ENCODE results near the gene TARS1.
"Not testable (repeated sequence)": the region's sequence is repeated elsewhere in the genome, so short reads cannot be mapped to it uniquely, and the experiment has no call there.

Gene TARS1

DNA sequence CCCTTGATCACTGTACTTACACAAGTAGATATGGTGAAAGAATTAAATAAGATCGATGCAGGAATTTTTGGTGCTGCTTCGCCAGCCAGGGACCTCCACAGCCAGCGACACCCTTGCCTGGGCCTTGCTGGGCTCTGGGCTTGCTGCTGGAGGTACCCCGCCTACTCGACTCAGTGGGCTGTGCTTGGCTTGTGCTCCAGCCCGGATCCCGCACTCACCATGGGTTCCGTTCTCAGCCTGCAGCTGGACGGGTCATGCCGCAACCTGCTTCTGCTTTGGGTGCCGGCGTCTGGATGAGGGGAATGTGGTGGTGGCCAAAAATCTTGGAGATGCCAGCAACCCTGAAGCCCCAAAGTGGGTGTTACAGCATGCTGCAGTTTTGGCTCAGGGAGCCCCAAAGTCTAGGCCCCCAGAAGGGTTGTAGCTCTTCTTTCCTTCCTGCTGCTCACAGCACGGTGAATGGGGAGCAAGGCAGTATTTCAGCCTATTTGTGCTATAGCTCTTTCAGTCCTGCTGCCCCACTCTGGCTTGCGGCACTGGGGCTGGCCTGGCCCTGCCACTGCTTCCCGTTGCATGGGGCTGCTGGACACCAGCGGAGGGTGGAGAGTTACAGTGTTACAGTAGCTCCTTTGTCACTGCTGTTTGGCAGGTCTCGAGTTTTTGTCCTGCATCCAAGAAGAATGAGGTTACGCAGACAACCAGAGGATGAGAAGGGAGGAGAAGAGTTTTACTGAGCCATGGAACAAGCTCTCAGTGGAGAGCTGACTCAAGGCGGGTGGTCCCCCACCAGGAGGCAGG, 48.0 kb downstream of the TARS1 start:
- no peak for DNase-seq

DNA sequence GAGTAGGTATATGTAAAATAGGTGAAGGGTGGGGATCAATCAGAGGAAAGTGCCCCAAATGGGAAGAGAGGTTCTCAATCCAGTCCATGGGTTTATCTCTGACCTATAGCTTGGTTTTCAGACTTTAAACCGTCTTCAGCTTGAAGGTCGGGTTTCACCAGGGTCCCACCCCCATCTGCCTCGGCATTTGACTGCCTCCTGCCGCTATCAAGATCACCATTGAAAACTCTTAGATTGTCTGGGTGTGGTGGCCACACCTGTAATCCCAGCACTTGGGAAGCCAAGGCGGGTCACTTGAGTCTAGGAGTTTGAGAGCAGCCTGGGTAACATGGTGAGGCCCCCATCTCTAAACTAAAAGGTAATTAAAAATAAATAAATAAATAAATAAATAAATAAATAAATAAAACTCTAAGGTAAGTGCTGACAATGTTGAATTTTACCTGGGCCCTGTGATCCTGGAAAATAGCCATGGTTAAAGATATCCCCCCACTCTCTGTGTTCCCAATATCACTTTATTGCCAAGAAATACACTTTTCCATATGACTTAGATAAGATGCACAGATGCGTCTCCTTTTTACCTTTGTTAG, 48.8 kb downstream of the TARS1 start:
- DNase-seq = no peak

DNA sequence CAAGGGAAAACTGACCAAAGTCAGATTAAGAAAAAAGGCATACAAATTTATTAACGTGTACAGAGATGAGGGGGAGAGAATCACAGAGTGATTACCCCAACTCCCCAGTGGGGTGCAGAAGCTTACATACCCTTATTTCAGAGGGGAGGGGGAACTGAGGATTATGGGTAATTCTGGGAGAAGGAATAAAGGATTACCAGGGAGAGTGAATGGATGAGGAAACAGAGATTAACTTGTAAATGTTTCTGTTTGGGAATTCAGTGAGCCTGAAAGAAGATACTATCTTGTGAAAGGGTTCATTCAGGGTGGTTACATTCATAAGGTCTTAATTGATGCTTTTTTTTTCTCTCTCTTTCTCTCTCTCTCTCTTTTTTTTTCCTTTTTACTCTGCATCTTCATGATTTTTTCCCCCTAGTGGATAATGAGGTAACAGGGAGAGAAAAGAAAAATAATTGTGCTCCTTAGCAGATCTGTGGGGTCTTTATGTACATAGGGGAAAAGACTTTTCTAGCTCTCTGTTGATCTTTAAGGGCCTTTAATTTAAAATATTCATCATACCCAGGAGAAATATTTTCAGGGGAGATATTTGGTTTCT, 49.4 kb downstream of the TARS1 start:
- DNase-seq = no peak

DNA sequence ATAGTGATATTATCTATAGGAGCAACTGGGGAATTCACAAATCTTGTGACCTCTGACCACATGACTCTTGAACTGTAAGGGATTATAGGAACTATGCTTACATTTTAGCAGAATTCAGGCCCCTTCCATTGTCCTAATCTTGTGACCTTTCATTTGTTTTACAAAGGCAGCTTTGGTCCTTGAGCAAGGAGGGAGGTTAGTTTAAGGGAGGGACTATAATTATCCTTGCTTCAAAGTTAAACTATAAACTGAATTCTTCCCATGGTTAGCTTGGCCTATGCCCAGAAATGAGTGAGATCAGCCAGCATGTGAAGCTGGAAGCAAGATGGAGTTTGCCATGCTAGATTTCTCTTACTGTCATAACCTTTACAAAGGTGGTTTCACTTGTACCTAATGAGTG, 51.2 kb downstream of the TARS1 start:
- no peak for DNase-seq

DNA sequence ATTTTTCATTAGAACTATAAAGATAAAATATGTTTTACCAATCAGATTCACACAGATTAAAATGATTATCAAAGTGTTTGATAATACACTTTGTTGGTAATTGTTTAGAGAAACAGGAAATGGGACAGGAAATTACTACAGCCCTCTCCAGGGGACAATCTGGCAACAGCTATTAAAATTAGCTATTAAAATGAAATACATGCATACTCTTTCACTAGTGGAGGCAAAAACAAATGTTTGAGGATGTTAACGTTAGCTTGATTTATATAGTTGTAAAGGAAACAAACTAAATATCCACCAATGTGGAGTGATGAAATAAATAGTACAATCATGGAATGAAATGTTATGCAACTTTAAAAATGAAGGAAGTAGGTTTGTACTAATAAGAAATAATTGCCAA, 53.7 kb downstream of the TARS1 start:
- DNase-seq = no peak

DNA sequence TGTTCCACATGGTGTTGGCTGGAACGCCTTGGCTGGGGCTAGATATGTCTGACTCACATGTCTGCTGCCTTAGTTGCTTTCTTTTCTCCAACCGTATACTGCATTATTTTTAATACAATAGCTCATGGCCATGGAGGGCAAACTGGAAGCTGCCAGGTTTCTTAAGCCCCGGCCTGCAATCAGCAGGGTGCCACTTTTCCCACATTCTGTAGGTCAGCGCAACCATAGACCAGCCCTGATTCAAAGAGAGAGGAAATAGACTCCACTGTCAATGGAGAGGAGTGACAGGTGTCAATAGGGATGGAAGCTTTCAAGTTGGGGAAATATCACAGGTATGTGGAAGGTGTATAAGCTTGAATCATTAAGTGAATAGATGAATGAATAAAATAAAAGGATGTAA, 60.5 kb downstream of the TARS1 start:
- DNase-seq = no peak

DNA sequence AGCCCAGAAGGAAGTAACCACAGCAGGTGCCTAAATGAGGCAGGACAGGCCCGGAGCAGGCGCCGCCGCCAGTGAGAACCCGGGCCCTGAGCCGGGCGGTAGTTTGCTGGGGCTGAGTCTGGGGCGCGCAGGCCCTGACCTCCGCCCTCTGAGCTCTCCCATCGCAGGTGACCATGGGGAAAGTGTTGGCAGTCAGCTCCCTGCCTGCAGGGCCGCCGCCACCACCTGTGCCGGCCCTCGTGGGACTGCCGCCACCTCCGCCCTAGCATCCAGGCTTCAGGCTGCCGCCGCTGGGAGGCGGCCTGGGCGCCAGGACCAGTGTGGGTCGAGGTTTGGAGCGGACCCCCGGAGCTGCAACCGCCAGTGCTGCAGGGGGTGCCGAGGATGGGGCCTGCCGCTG, 61.1 kb downstream of the TARS1 start:
- DNase-seq = no peak

DNA sequence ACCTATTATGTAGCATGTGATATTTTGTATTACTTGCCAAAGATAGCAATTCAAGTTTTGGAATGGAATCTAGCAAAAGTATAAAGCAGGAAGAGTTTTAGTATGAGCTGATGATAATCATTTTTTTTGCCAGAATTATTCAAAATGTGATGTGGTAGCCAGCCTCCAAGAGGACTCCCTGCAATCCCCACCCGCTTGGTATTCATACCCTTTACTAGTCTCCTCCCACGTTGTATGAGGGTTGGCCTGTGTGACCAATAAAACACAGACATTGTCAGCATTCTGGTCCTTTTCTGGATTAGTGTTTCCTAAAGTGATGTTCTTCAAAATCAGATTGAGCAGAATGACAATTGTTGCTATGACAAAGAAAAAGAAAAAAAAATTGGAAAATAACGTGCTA, 63.8 kb downstream of the TARS1 start:
- DNase-seq = no peak

DNA sequence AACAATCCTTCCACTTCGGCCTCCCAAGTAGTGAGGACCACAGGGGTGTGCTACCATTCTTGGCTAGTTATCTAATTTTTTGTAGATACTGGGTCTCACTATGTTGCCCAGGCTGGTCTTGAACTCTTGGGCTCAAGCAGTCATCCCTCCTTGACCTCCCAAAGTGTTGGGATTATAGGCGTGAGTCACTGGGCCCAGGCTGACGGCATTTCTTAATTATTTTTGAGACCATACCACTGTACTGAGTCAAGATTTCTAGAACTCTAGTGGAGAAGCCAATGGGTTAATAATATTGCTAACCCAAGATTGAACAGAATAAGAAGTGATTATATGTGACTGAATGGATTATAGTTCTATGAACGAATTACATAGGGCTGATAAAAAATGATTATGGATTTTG, 66.7 kb downstream of the TARS1 start:
- DNase-seq = no peak

DNA sequence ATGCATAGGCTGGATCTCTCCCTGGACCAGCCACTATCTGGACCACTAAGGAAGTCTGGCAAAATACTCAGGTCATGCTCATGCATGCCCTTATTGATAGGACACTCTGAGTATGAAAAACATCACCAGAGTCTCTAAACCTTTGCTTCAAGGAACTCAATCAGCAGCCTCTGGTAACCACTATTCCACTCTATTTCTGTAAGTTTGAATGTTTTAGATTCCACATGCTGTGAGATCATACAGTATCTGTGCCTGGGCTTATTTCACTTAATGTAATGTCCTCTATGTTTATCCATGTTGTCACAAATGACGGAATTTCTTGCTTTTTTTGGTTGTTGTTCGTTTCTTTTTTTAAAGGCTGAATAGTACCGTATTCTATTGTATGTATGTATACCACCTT, 68.3 kb downstream of the TARS1 start:
- DNase-seq = no peak

DNA sequence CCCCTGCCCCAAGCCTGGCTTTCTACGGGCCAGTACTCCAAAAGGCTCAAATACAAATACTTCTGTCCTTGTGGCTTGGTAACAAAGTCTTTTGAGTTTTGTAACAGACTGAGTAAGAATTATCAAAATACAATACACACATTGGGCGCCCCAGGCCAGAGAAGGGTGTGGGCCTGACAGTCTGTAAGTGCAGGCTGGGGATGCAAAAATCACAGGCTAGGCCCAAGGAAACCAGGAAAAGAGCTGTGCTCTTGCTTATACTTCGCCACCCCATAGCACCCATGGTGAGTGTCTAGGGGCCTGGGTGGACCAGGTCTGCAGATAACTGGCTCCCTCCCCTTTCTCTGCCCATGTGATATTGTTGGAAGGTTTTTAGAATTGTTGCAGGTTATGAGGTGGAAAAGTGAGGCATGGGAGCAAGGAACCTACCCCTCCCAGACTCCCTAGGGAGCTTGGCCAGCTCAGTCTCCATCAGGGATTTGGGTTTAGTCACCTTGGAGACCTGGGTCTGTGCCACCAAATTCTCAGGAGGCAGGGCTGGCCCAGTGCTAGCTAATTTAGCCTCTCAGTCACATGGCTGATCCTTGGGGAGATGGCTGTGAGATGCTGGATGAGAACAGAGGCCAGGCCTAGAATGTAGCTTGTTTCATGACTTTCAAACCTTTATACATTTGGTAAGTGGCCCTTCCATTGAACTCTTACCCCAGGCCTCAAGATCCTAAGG, 72.9 kb downstream of the TARS1 start:
- DNase-seq = no peak

DNA sequence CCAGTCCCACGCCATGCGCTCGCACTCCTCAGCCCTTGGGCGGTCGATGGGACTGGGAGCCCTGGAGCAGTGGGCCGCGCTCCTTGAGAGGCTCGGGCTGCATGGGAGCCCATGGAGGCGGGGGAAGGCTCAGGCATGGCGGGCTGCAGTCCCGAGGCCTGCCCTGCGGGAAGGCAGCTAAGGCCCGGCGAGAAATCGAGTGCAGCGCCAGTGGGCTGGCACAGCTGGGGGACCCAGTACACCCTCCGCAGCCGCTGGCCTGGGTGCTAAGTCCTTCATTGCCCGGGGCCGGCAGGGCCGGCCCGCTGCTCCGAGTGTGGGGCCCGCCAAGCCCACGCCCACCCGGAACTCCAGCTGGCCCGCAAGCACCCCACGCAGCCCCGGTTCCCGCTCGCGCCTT, 74.6 kb downstream of the TARS1 start:
- DNase-seq = not testable (repeated sequence)

DNA sequence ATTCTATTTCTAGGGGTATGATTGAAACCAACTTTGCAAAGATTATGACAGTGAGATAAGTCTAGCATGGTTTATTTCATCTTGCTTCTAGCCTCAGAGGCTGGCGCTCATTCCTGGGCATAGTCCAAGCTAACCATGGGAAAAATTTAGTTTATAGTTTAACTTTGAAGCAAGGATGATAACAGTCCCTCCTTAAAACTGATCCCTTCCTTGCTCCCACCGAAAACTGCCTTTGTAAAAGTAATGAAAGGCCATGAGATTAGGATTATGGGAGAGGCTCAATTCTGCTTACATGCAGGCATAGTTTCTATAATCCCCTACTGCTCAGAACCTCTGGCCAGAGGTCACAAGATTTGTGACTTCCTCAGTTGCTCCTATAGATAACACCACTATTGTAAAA, 75.7 kb downstream of the TARS1 start:
- DNase-seq = no peak
